ENCODE data around the gene TIGD3. TPM values are rescaled to one million over a fixed set of nuclear protein-coding genes. Genes with fewer than 3 reads are reported as not detected.

TIGD3 gene
- 0.20 TPM for total RNA-seq

GRCh38 chr11:65354265-65355012 is at the start of gene TIGD3:
TSS of gene TIGD3 (plus strand) at chr11:65354751. CDS start at chr11:65355809, 1,058 bp downstream.
- DNase-seq = peak; percentile 88

GRCh38 chr11:65305501-65306268 is 48.9 kb upstream of the TIGD3 start:
- DNase-seq = no peak

- DNase-seq = no peak
These were observed 47.0 kb upstream of the TIGD3 start for GRCh38 chr11:65307298-65308229.

- DNase-seq = no peak
These were observed 46.2 kb upstream of the TIGD3 start for GRCh38 chr11:65308281-65308891.

- DNase-seq = no peak
These were observed 45.5 kb upstream of the TIGD3 start for GRCh38 chr11:65309006-65309405.

- DNase-seq = no peak
These were observed 44.3 kb upstream of the TIGD3 start for GRCh38 chr11:65310215-65310614.

GRCh38 chr11:65310736-65311135 is 43.8 kb upstream of the TIGD3 start:
- no peak for DNase-seq

- no peak for DNase-seq
These were observed 43.3 kb upstream of the TIGD3 start for GRCh38 chr11:65311170-65311678.

GRCh38 chr11:65314501-65315203 is 39.9 kb upstream of the TIGD3 start, which contains the start of gene CDC42EP2:
TSS of gene CDC42EP2 (plus strand) at chr11:65314866. CDS start at chr11:65320899, 6,033 bp downstream.
- no peak for DNase-seq

GRCh38 chr11:65315204-65315865 is 39.2 kb upstream of the TIGD3 start:
- DNase-seq = no peak

- no peak for DNase-seq
These were observed 38.7 kb upstream of the TIGD3 start for GRCh38 chr11:65315866-65316226.

- DNase-seq = peak; percentile 95
These were observed 38.1 kb upstream of the TIGD3 start for GRCh38 chr11:65316227-65317024.

GRCh38 chr11:65317025-65317786 is 37.3 kb upstream of the TIGD3 start:
- DNase-seq = peak; percentile 95

GRCh38 chr11:65320386-65321075 is 34.0 kb upstream of the TIGD3 start:
- no peak for DNase-seq

- no peak for DNase-seq
These were observed 33.5 kb upstream of the TIGD3 start for GRCh38 chr11:65321076-65321475.

- no peak for DNase-seq
These were observed 32.6 kb upstream of the TIGD3 start for GRCh38 chr11:65321828-65322485.

- no peak for DNase-seq
These were observed 30.7 kb upstream of the TIGD3 start for GRCh38 chr11:65323813-65324212.

GRCh38 chr11:65325435-65325834 is 29.1 kb upstream of the TIGD3 start:
- no peak for DNase-seq

All from skin of body (tissue), 2 donors.